LNCAP (cell line): ENCODE measurements around the gene CHPF2.

Source experiments
- TF ChIP-seq, protein P1 (sequence below): fragments of 450-650 bp; IDR thresholded peaks from 2 replicates; pipeline ENCODE4 v1.5.1; 2017; ENCODE audit warnings: mild to moderate bottlenecking

CHPF2 gene

DNA sequence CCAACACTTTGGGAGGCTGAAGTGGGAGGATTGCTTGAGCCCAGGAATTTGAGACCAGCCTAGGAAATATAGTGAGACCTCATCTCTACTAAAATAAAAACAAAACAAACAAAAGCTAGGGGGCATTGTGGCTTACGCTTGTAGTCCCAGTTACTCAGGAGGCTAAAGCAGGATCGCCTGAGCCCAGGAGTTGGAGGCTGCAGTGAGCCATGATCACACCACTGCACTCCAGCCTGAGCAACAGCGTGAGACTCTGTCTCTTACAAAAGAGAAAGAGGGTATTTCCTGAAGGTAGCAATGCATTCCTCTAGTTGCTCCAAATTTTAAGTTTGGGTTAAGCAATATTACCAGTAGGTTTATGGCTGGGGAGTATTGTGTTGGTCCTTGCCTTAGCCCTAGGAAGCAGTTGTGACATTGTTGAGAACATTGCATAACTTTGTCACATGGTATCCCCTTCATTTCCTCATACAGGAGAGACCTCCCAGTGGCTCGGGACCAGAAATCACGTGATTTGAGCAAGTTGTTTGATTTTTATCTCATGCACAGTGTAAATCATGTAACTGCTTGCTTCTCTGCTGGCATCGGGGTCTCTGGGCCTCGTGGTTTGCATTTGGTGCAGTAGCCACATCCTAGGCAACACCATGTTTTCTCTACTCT, 39.5 kb downstream of the CHPF2 start:
- TF ChIP-seq, protein P1, sequence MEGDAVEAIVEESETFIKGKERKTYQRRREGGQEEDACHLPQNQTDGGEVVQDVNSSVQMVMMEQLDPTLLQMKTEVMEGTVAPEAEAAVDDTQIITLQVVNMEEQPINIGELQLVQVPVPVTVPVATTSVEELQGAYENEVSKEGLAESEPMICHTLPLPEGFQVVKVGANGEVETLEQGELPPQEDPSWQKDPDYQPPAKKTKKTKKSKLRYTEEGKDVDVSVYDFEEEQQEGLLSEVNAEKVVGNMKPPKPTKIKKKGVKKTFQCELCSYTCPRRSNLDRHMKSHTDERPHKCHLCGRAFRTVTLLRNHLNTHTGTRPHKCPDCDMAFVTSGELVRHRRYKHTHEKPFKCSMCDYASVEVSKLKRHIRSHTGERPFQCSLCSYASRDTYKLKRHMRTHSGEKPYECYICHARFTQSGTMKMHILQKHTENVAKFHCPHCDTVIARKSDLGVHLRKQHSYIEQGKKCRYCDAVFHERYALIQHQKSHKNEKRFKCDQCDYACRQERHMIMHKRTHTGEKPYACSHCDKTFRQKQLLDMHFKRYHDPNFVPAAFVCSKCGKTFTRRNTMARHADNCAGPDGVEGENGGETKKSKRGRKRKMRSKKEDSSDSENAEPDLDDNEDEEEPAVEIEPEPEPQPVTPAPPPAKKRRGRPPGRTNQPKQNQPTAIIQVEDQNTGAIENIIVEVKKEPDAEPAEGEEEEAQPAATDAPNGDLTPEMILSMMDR, result no peak

DNA sequence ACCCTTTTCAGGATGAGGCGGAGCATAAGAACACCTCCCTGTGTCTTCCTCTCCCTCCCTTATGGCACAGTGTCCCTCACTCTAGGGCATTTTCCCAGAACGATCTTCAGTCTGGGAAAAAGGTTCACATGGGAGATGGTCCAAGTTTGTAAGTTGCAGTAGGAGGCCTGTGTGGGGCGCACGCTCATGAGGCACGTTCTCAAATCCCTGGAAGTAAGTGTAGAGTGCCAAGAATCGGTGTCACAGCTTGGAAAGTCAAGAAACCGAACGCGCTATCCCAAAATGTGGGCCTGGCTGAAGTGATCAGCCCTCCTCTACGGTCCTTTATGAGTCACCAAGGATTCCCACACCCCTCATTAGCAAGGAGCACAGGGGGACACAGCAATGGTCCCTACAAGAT, 40.1 kb downstream of the CHPF2 start:
- TF ChIP-seq, protein P1, result no peak

DNA sequence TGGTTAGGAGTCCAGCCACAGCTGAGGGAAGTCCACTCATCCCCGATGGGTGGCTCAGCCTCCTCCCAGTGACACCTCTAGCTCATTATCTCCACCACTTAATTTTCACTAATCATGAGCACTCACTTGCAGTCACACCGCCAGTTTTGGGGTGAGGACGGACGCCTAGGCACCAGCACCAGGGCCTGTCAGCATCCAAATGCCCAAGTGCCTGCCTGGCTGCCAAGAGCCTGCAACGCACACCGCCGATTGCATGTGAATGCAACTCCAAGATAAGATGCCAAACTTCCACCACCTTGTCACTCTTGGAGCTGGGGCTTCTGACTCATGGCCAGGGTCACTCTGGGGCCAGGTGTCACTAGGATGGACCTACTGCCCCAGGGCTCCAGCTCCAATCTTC, 40.6 kb downstream of the CHPF2 start:
- TF ChIP-seq, protein P1, result no peak

DNA sequence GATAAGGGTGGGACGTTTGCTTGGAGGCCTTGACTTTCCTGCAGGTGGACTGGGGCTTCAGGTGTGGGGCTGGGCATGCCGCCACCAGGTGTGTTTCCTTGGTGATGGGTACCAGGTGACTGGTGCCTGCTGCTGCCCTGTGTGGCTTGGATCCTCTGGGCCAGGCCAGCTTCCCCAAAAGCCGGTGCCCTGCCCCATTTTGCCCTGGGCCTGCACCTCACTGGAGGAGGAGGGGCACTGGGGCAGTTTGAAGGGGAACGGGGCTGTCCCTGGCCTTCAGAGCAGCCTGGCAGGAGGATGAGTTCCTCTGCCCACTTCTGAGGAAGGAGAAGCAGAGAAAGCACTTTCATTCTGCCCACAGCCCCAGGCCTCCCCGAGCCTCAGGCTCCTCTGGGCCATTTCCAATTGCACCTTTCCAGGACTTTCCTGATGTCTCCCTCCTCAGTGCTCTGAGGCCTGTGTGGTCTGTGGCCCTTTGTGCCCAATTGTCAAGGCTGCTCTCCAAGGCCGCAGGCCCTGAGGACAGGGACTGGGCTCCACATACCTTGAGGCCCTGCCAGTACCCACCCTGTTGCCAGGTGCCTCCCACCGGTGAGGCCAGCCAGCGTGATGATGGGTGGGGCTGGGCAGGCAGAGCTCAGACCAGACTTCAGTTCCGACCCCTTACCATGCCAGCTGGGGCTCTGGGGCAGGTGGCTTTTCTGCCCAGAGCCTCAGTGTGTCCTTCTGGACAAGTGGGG, 41.5 kb downstream of the CHPF2 start:
- TF ChIP-seq, protein P1, result no peak

DNA sequence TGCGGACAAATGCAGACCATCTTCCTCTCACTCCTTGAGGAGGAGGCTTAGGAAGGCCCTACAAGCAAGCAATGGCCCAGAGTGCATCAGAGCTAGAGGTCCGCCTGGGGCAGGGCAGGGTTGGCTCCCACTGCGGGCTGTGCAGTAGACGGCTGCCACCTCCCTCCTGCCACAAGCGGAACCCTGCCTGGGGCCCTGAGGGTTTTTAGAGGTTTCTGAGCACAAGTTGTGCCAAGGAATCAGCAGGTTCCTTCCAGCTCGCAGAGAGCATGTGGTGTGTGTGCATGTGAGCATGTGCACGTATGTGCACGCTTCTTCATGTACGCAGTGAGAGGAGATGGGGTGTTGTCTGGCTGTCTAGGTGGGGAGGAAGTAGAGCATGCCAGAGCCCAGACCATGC, 42.1 kb downstream of the CHPF2 start:
- TF ChIP-seq, protein P1, result no peak

DNA sequence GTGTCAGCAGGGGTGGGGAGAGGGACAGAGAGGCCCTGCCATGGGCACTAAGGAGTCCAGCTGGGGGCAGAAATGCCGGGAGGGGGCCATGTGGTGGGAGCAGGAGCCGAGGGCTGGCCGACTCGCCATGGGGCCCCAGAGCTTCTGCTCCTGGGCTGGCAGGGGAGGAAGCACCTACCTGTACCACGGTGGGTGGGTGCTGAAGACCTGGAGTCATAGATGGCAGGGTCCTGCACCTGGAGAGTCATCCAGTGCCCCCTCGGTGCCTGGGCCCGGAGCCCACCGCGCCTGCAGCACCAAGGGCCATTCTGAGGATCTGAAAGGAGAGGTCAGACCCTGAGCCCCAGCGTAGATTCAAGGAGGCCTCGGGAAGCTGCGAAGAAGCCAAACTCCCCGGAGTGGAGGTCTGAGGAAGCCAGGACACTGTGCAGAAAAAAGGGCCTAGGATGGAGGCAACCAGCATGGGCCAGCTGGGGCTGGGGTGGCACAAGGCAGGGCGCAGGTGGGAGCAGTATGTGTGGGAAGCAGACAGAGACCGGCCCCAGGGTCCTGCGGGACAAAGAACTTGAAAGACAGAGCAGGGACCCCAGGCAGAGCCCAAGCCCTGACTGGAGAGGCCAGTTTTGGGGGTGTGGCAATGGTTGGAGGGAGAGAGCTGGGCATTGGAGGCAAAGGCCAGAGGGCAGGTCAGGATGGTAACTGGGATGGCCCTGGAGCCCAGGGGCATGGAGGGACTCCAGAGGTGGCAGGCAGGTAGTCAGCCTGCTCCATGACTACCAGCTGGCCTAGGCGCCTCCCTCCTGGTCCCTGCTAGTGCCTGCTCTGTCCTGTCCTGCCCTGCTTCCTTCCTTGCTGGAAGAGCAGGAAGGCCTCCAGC, 42.9 kb downstream of the CHPF2 start:
- TF ChIP-seq, protein P1, result no peak

DNA sequence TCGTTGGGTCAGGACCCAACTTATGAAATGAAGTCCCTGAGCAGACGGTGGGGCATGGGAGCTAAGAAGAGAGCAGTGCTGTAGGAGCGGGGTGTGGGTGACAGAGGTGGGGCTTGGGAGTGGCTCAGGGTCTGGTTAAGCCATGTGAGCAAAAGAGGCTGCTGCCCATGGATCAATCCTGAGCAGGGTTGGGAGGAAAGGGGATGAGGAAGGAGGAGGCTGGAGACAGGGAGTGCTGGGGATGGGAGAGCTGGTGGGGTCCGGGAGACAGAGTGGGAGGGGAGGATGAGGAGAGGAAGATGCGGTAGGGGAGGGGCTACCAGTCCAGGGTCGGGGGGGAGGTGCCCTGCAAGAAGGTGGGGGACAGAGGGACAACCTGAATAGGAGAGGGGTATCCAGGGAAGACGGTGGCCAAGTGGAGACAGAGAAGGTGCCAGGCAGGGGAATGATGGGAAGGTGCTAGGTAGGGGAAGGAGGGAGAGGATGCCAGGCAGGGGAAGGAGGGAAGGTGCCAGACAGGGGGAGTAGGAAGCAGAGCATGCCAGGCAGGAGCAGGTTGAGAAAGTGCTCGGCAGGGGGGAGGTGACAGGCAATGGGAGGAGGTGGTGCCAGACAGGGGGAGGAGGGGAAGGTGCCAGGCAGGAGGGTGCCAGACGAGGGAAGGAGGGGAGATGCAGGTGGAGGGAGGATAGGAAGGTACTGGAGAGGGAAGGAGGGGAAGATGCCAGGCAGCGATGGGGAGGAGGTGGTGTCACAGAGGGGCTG, 43.7 kb downstream of the CHPF2 start:
- TF ChIP-seq, protein P1, result no peak
